GM12874 (cell line): ENCODE results near the gene SOX13.

Experiments
- TF ChIP-seq, protein P1 (sequence below): IDR thresholded peaks from 2 replicates; pipeline ENCODE4 v1.5.1; 2011; ENCODE audit warnings: low read depth, mild to moderate bottlenecking, control low read depth, low read length, moderate library complexity; ENCODE audit not compliant: insufficient read depth

Gene SOX13

GRCh38 chr1:204094856-204095634, 22.1 kb downstream of the SOX13 start:
- TF ChIP-seq, protein P1, sequence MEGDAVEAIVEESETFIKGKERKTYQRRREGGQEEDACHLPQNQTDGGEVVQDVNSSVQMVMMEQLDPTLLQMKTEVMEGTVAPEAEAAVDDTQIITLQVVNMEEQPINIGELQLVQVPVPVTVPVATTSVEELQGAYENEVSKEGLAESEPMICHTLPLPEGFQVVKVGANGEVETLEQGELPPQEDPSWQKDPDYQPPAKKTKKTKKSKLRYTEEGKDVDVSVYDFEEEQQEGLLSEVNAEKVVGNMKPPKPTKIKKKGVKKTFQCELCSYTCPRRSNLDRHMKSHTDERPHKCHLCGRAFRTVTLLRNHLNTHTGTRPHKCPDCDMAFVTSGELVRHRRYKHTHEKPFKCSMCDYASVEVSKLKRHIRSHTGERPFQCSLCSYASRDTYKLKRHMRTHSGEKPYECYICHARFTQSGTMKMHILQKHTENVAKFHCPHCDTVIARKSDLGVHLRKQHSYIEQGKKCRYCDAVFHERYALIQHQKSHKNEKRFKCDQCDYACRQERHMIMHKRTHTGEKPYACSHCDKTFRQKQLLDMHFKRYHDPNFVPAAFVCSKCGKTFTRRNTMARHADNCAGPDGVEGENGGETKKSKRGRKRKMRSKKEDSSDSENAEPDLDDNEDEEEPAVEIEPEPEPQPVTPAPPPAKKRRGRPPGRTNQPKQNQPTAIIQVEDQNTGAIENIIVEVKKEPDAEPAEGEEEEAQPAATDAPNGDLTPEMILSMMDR: no peak

- TF ChIP-seq, protein P1: no peak
These were observed 24.0 kb downstream of the SOX13 start for GRCh38 chr1:204096931-204097330.

DNA sequence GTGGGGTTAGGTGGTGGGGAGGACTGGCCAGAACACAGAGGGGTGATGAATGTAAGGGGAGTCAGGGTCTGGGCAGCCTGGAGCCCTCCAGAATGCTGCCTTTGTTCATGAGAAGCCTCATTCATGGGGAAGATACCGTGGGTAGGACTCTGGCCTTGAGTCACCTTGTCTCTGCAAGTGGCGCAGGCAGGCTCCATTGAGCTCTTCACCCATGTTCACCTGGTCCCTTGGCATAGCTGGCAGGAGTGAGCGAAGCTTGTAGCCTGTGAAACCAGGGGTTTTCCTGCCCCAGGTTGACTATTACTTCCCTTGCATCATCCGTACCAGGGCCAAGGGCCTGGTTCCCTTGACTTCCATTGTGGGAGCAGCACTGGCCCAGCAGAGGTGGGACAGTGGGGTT, 25.8 kb downstream of the SOX13 start:
- TF ChIP-seq, protein P1: no peak

GRCh38 chr1:204102029-204102611, 29.2 kb downstream of the SOX13 start:
- TF ChIP-seq, protein P1: no peak

- TF ChIP-seq, protein P1: no peak
These were observed 30.0 kb downstream of the SOX13 start for GRCh38 chr1:204102739-204103430.

GRCh38 chr1:204103431-204103741, 30.5 kb downstream of the SOX13 start:
- TF ChIP-seq, protein P1: no peak

DNA sequence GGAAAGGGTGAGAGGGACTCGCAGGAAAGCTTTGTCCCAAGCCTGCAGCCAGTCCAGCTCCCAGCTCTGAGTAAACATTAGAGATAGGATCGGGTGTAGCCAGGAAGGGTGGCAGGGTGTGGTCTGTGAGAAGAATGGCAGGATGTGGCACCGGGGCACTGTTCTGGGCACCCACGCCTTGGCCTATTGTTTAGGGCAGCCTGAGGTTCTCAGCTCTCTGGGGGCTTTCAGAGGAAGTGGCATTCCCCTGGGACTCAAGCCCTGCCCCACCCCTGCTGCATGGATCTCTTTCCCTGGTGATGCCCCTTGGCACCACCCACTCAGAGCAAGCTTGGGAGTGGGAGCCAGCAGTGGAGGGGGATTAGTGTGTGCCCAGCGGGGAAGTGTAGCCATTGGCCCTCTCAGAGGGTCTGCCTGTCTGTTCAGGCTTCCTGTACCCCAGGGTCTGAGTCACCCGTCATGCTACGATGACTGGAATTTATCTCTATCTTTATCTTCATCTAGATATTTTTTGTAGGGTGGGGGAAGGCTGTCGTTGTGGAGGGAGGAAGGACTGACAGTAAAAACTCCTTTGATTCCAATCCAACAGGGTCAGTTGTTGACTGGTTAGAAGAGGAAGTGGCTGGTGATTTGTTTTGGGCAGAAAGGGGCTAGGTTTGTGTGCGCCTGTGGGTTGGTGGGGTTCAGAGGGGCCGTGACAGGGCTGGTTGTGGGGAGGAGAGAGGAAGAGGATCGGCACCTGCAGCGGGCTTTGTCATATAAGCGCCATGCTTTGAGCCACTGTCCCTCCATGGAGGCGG, 31.6 kb downstream of the SOX13 start:
- TF ChIP-seq, protein P1: no peak
